PC-9 (cell line): ENCODE data around the gene TMEM30B. TPM values are rescaled to one million over a fixed set of nuclear protein-coding genes. Genes with fewer than 3 reads are reported as not detected.

Experiments
- BruUV-seq: library from RNA; stranded (reverse); fragments of 400-500 nt; replicated peaks from 2 replicates; lab custom pipeline; 2021; lab: Mats Ljungman, UMichigan
- CTCF ChIA-PET: fragments of 300-600 bp; sonication (Branson Sonifier 250); formaldehyde crosslinking; loops from one replicate; lab custom pipeline; 2022; ENCODE audit warnings: antibody characterized with exemption; lab: Charles Lee
- POLR2A ChIA-PET: fragments of 300-600 bp; sonication (Branson Sonifier 250); formaldehyde crosslinking; loops from one replicate; lab custom pipeline; 2022; ENCODE audit warnings: antibody characterized with exemption; ENCODE audit not compliant: unreplicated experiment; lab: Charles Lee
- DNase-seq, 2 experiments: peaks; one replicate each; pipeline versions ENCODE4 v3.0.0 to v3.0.0-alpha.2; 2015 to 2022; ENCODE audit warnings: mixed read lengths in 1 of 2
- H2AFZ ChIP-seq: fragments of 200-600 bp; sonication (generic); 2 replicates; pipeline ENCODE4 v1.8.1; 2017; ENCODE audit warnings: antibody characterized with exemption
- H3F3A ChIP-seq: fragments of 200-600 bp; sonication (generic); 2 replicates; pipeline ENCODE4 v1.8.1; 2017; ENCODE audit warnings: antibody characterized with exemption, mild to moderate bottlenecking, low read depth; ENCODE audit not compliant: insufficient read depth
- H3K27ac ChIP-seq: fragments of 200-600 bp; sonication (generic); 2 replicates; pipeline ENCODE4 v1.6.1; 2016; ENCODE audit warnings: mixed run types
- H3K27me3 ChIP-seq: fragments of 200-600 bp; sonication (generic); 2 replicates; pipeline ENCODE4 v1.6.1; 2016; ENCODE audit warnings: low read depth, mixed run types; ENCODE audit not compliant: insufficient read depth
- H3K36me3 ChIP-seq: fragments of 200-600 bp; sonication (generic); 2 replicates; pipeline ENCODE4 v1.6.1; 2016; ENCODE audit warnings: low read depth, mixed run types
- H3K4me1 ChIP-seq: fragments of 200-600 bp; sonication (generic); replicated peaks from 2 replicates; pipeline ENCODE4 v1.6.1; 2016; ENCODE audit warnings: mixed run types; ENCODE audit not compliant: insufficient read depth
- H3K4me2 ChIP-seq: fragments of 200-600 bp; sonication (generic); 2 replicates; pipeline ENCODE4 v1.6.1; 2017; ENCODE audit warnings: mixed run types
- H3K4me3 ChIP-seq: fragments of 200-600 bp; sonication (generic); 2 replicates; pipeline ENCODE4 v1.6.1; 2016; ENCODE audit warnings: mixed run types
- H3K79me2 ChIP-seq: fragments of 200-600 bp; sonication (generic); 2 replicates; pipeline ENCODE4 v1.6.1; 2017; ENCODE audit warnings: low read depth, mixed run types
- H3K9me2 ChIP-seq: fragments of 200-600 bp; sonication (generic); 2 replicates; pipeline ENCODE4 v1.8.1; 2017; ENCODE audit warnings: mild to moderate bottlenecking; ENCODE audit not compliant: insufficient read depth
- H3K9me3 ChIP-seq: fragments of 200-600 bp; sonication (generic); 2 replicates; pipeline ENCODE4 v1.8.1; 2016; ENCODE audit warnings: low read depth; ENCODE audit not compliant: insufficient read depth
- H4K20me1 ChIP-seq: fragments of 200-600 bp; sonication (generic); 2 replicates; pipeline ENCODE4 v1.8.1; 2017; ENCODE audit not compliant: insufficient read depth
- EZH2 ChIP-seq: fragments of 200-600 bp; sonication (generic); IDR thresholded peaks from 2 replicates; pipeline ENCODE4 v1.8.0; 2017; ENCODE audit warnings: antibody characterized with exemption, low read depth
- intact Hi-C: fragments of 100-400 bp; cut with micrococcal nuclease; formaldehyde crosslinking; loops from one replicate; pipeline ENCODE4 v1.10.0; 2022; ENCODE audit not compliant: unreplicated experiment
- total RNA-seq: library from RNA; stranded (reverse); gene quantifications from 2 replicates; pipeline ENCODE4 v1.2.3, GENCODE V29; 2021
- TF ChIP-seq, protein P1 (sequence below): fragments of 200-600 bp; sonication (generic); conservative IDR thresholded peaks from 2 replicates; pipeline ENCODE4 v1.6.1; 2017; ENCODE audit warnings: mixed run types, antibody characterized with exemption, mild to moderate bottlenecking, moderate library complexity

TMEM30B gene
- total RNA-seq, 1 experiment from 2014 or later = 19.6 TPM

DNA sequence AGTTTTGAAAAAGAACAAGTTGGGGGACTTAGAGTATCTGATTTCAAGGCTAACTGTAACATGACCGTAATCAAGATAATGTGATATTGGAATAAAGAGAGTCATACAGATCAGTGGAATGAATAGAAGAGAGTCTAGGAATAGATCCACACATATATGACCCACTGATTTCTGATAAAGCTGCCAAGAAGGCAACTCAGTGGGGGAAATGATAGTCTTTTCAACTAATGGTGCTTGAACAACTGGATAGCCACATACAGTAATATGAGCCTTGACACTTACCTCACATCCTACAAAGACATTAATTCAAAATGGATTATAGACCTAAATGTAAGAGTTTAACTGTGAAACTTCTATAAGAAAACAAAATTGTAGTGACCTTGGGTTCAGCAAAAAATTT is 44.0 kb upstream of the TMEM30B start:
- H3K4me1 ChIP-seq = peaks cover 37% of the 10 kb centered on the region
- no peaks in the 10 kb centered on the region for H3K9me2 ChIP-seq
- H3K79me2 ChIP-seq = peaks cover 82% of the 10 kb centered on the region
- H3K36me3 ChIP-seq = peaks cover 20% of the 10 kb centered on the region; the same call in 1 of the 2 replicates
- peaks cover 9% of the 10 kb centered on the region for H3K9me3 ChIP-seq
- no peak overlapping the region for H3K4me3 ChIP-seq
- intact Hi-C loops = no loop called here
- no peak overlapping the region for H2AFZ ChIP-seq
- no TSS peak for BruUV-seq
- CTCF ChIA-PET = no interaction called here
- TF ChIP-seq EZH2 = no peak
- TF ChIP-seq, protein P1, sequence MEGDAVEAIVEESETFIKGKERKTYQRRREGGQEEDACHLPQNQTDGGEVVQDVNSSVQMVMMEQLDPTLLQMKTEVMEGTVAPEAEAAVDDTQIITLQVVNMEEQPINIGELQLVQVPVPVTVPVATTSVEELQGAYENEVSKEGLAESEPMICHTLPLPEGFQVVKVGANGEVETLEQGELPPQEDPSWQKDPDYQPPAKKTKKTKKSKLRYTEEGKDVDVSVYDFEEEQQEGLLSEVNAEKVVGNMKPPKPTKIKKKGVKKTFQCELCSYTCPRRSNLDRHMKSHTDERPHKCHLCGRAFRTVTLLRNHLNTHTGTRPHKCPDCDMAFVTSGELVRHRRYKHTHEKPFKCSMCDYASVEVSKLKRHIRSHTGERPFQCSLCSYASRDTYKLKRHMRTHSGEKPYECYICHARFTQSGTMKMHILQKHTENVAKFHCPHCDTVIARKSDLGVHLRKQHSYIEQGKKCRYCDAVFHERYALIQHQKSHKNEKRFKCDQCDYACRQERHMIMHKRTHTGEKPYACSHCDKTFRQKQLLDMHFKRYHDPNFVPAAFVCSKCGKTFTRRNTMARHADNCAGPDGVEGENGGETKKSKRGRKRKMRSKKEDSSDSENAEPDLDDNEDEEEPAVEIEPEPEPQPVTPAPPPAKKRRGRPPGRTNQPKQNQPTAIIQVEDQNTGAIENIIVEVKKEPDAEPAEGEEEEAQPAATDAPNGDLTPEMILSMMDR = no peak
- POLR2A ChIA-PET = no interaction called here
- DNase-seq = no peak
- no peaks in the 10 kb centered on the region for H3K27me3 ChIP-seq
- peak overlapping the region; percentile 99; the same call in 1 of the 2 replicates for H3K4me2 ChIP-seq
- peaks cover 9% of the 10 kb centered on the region; the same call in 1 of the 2 replicates for H3F3A ChIP-seq
- no peak overlapping the region for H3K27ac ChIP-seq
- no peaks in the 10 kb centered on the region; the same call in 1 of the 2 replicates for H4K20me1 ChIP-seq

- peak overlapping the region; percentile 59 for H3K4me3 ChIP-seq
- peaks cover 20% of the 10 kb centered on the region; the same call in 1 of the 2 replicates for H3K36me3 ChIP-seq
- H3K9me3 ChIP-seq = peaks cover 9% of the 10 kb centered on the region
- DNase-seq = no peak
- H2AFZ ChIP-seq = no peak overlapping the region
- no peaks in the 10 kb centered on the region for H3K9me2 ChIP-seq
- H3F3A ChIP-seq = peaks cover 9% of the 10 kb centered on the region; the same call in 1 of the 2 replicates
- H3K27me3 ChIP-seq = no peaks in the 10 kb centered on the region
- TF ChIP-seq, protein P1 = no peak
- TF ChIP-seq EZH2 = no peak
- POLR2A ChIA-PET = no interaction called here
- CTCF ChIA-PET = no interaction called here
- H3K4me1 ChIP-seq = peaks cover 37% of the 10 kb centered on the region
- peak overlapping the region; percentile 99 for H3K4me2 ChIP-seq
- no peaks in the 10 kb centered on the region for H4K20me1 ChIP-seq
- peaks cover 70% of the 10 kb centered on the region for H3K79me2 ChIP-seq
- H3K27ac ChIP-seq = no peak overlapping the region
- intact Hi-C loops = no loop called here
- no TSS peak for BruUV-seq
Observed at GRCh38 chr14:61323970-61324369, 42.8 kb upstream of the TMEM30B start.

GRCh38 chr14:61322799-61323290 is 41.7 kb upstream of the TMEM30B start:
- no peak for TF ChIP-seq EZH2
- TF ChIP-seq, protein P1 = no peak
- POLR2A ChIA-PET = interaction anchor here (0.6 to 0.7 kb wide), 3 partner anchors 24 to 398 kb away, joined by 3 to 6 read pairs (median 6); no protein-coding TSS in a partner anchor
- peak overlapping the region; percentile 52 for H3K27ac ChIP-seq

More at GRCh38 chr14:61322799-61323290, 41.7 kb upstream of the TMEM30B start:
- peak overlapping the region; percentile 75 for H2AFZ ChIP-seq
- peaks cover 9% of the 10 kb centered on the region; the same call in 1 of the 2 replicates for H3F3A ChIP-seq
- intact Hi-C loops = loop anchor here (1.0 kb wide), 1 partner anchor 33 kb away; no protein-coding TSS in a partner anchor
- peak in 1 of 2 experiments; percentile 85 for DNase-seq
- BruUV-seq = TSS peak; percentile 40
- CTCF ChIA-PET = interaction anchor here (1.0 kb wide), 1 partner anchor 116 kb away, joined by 4 read pairs; no protein-coding TSS in a partner anchor
- no peaks in the 10 kb centered on the region for H4K20me1 ChIP-seq
- H3K4me1 ChIP-seq = peaks cover 37% of the 10 kb centered on the region
- no peaks in the 10 kb centered on the region for H3K9me2 ChIP-seq
- H3K36me3 ChIP-seq = peaks cover 20% of the 10 kb centered on the region; the same call in 1 of the 2 replicates
- H3K79me2 ChIP-seq = peaks cover 61% of the 10 kb centered on the region
- H3K4me3 ChIP-seq = peak overlapping the region; percentile 59
- no peaks in the 10 kb centered on the region for H3K27me3 ChIP-seq
- peak overlapping the region; percentile 99 for H3K4me2 ChIP-seq
- peaks cover 9% of the 10 kb centered on the region for H3K9me3 ChIP-seq
